ENCODE measurements around the gene USP21.

The USP21 gene

GRCh38 chr1:161153682-161154337 lies 5.5 kb upstream of the USP21 start, which contains the start of gene UFC1:
Gene UFC1, plus strand, starts transcription at chr1:161153978. Its CDS starts 20 bp downstream, at chr1:161153998.
- peak within 1 kb of the TSS; percentile 61 for H3K4me3 ChIP-seq (ENCODE audit: low read depth, low read length)
- DNase-seq (ENCODE audit: low read depth) = peak; percentile 81
- no peak for TF ChIP-seq CTCF (IDR thresholded peaks at IDR 0.05; ENCODE audit: low read depth, low read length, missing control alignments)
- in situ Hi-C loops (cut with HindIII; ENCODE audit: low sequenced_read_pairs) = no loop called here

GRCh38 chr1:161157867-161158266 lies 1.4 kb upstream of the USP21 start:
- in situ Hi-C loops (cut with HindIII; ENCODE audit: low sequenced_read_pairs) = no loop called here
- TF ChIP-seq CTCF (IDR thresholded peaks at IDR 0.05; ENCODE audit: low read depth, low read length, missing control alignments) = no peak
- DNase-seq (ENCODE audit: low read depth) = no peak
- no peak overlapping the region for H3K4me3 ChIP-seq (ENCODE audit: low read depth, low read length)

GRCh38 chr1:161158316-161159010 lies 837 bp upstream of the USP21 start:
- TF ChIP-seq CTCF (IDR thresholded peaks at IDR 0.05; ENCODE audit: low read depth, low read length, missing control alignments) = no peak
- in situ Hi-C loops (cut with HindIII; ENCODE audit: low sequenced_read_pairs) = no loop called here
- DNase-seq (ENCODE audit: low read depth) = no peak
- H3K4me3 ChIP-seq (ENCODE audit: low read depth, low read length) = peak overlapping the region; percentile 95

- DNase-seq (ENCODE audit: low read depth) = no peak
- H3K4me3 ChIP-seq (ENCODE audit: low read depth, low read length) = peak overlapping the region; percentile 95
- in situ Hi-C loops (cut with HindIII; ENCODE audit: low sequenced_read_pairs) = no loop called here
- TF ChIP-seq CTCF (IDR thresholded peaks at IDR 0.05; ENCODE audit: low read depth, low read length, missing control alignments) = no peak
Observed at GRCh38 chr1:161159913-161160243, 578 bp downstream of the USP21 start.

- in situ Hi-C loops (cut with HindIII; ENCODE audit: low sequenced_read_pairs) = no loop called here
- no peak for TF ChIP-seq CTCF (IDR thresholded peaks at IDR 0.05; ENCODE audit: low read depth, low read length, missing control alignments)
- no peak for DNase-seq (ENCODE audit: low read depth)
- no peak overlapping the region for H3K4me3 ChIP-seq (ENCODE audit: low read depth, low read length)
Observed at GRCh38 chr1:161160671-161161145, 1.4 kb downstream of the USP21 start.

GRCh38 chr1:161161652-161162051 lies 2.4 kb downstream of the USP21 start:
- no peak overlapping the region for H3K4me3 ChIP-seq (ENCODE audit: low read depth, low read length)
- in situ Hi-C loops (cut with HindIII; ENCODE audit: low sequenced_read_pairs) = no loop called here
- DNase-seq (ENCODE audit: low read depth) = no peak
- no peak for TF ChIP-seq CTCF (IDR thresholded peaks at IDR 0.05; ENCODE audit: low read depth, low read length, missing control alignments)
